Endothelial cell of umbilical vein (primary cell): Measurements from ENCODE around the gene LYVE1. TPM values are rescaled to one million over a fixed set of nuclear protein-coding genes. Genes with fewer than 3 reads are reported as not detected.

ENCODE experiments used
- BruUV-seq: library from RNA; stranded (reverse); fragments of 400-500 nt; replicated peaks from 2 replicates; lab custom pipeline; 2021; lab: Mats Ljungman, UMichigan
- CTCF ChIA-PET: fragments of 300-600, 350-600 bp; sonication (Branson Sonifier 250); formaldehyde crosslinking; loops from one replicate; lab custom pipeline; 2021; ENCODE audit warnings: antibody characterized with exemption, inconsistent platforms; lab: Charles Lee
- POLR2A ChIA-PET: fragments of 300-600, 350-600 bp; sonication (Branson Sonifier 250); formaldehyde crosslinking; loops from one replicate; lab custom pipeline; 2021; ENCODE audit warnings: antibody characterized with exemption, inconsistent platforms; lab: Charles Lee
- DNase-seq: peaks from one replicate; pipeline ENCODE4 v3.0.0-alpha.2; 2011; ENCODE audit warnings: low read depth, low spot score
- FAIRE-seq: peaks from 2 replicates; lab custom pipeline; 2011; peaks lifted over from hg19 to GRCh38; lab: Jason Lieb, UNC
- H2AFZ ChIP-seq: 2 replicates; pipeline ENCODE4 v1.6.0; 2012; ENCODE audit warnings: low read depth, low read length, control low read depth, inconsistent platforms
- H3K27ac ChIP-seq: 2 replicates; pipeline ENCODE4 v1.5.1; 2011; ENCODE audit warnings: low read depth, mild to moderate bottlenecking, control low read depth, low read length, moderate library complexity; ENCODE audit not compliant: insufficient read depth
- H3K27me3 ChIP-seq, 2 experiments: 2 replicates each; pipeline versions ENCODE4 v1.6.0 to v1.6.1; 2011; ENCODE audit warnings: low read length in 2 of 2, mixed read lengths in 1 of 2; ENCODE audit not compliant: control insufficient read depth in 2 of 2, insufficient read depth in 2 of 2
- H3K36me3 ChIP-seq, 2 experiments: 2 replicates in 1 of 2; 3 replicates in 1 of 2; pipeline ENCODE4 v1.5.1; 2011; ENCODE audit warnings: low read length in 2 of 2, mild to moderate bottlenecking in 1 of 2, moderate library complexity in 1 of 2; ENCODE audit not compliant: control insufficient read depth in 2 of 2, insufficient read depth in 2 of 2; ENCODE audit errors: extremely low read depth in 1 of 2
- H3K4me1 ChIP-seq: 3 replicates; pipeline ENCODE4 v1.5.1; 2011; ENCODE audit warnings: mild to moderate bottlenecking, low read length; ENCODE audit not compliant: control insufficient read depth, insufficient read depth; ENCODE audit errors: extremely low read depth
- H3K4me2 ChIP-seq: 2 replicates; pipeline ENCODE4 v1.6.1; 2011; ENCODE audit warnings: low read length, control low read depth, mixed read lengths; ENCODE audit not compliant: insufficient read depth
- H3K4me3 ChIP-seq, 3 experiments: fragments of 200-600 bp in 1 of 3; sonication (generic), shearing (Covaris generic) in 1 of 3; replicated peaks in 1 of 3; 2 replicates each; pipeline ENCODE4 v1.5.1; 2011 to 2016; ENCODE audit warnings: control low read depth in 3 of 3, low read length in 3 of 3, mild to moderate bottlenecking in 2 of 3, inconsistent platforms in 1 of 3, low read depth in 1 of 3, moderate library complexity in 1 of 3; ENCODE audit not compliant: insufficient read depth in 1 of 3
- H3K79me2 ChIP-seq: 2 replicates; pipeline ENCODE4 v1.6.0; 2012; ENCODE audit warnings: low read length, inconsistent platforms; ENCODE audit not compliant: control insufficient read depth, insufficient read depth
- H3K9ac ChIP-seq: replicated peaks from 2 replicates; pipeline ENCODE3; 2011; ENCODE audit warnings: low read length, control low read depth; ENCODE audit not compliant: insufficient read depth; ENCODE audit errors: extremely low read depth
- H3K9me1 ChIP-seq: replicated peaks from 3 replicates; pipeline ENCODE4 v1.6.0; 2011; ENCODE audit warnings: mild to moderate bottlenecking, low read length; ENCODE audit not compliant: control insufficient read depth, insufficient read depth; ENCODE audit errors: extremely low read depth
- H3K9me3 ChIP-seq: replicated peaks from 2 replicates; pipeline ENCODE4 v1.5.1; 2012; ENCODE audit warnings: low read length, inconsistent platforms; ENCODE audit not compliant: control insufficient read depth, insufficient read depth
- H4K20me1 ChIP-seq: replicated peaks from 2 replicates; pipeline ENCODE3; 2011; ENCODE audit warnings: mild to moderate bottlenecking, low read length; ENCODE audit not compliant: control insufficient read depth, insufficient read depth; ENCODE audit errors: extremely low read depth
- CTCF ChIP-seq, 2 donors: IDR thresholded peaks; 1 replicate in 1 of 2; 2 replicates in 1 of 2; pipeline ENCODE4 v1.5.1; 2011; ENCODE audit warnings: low read length in 2 of 2, mild to moderate bottlenecking in 2 of 2, moderate library complexity in 2 of 2, control low read depth in 1 of 2, inconsistent platforms in 1 of 2, low read depth in 1 of 2; ENCODE audit not compliant: insufficient read depth in 1 of 2; ENCODE audit errors: extremely low read depth in 1 of 2
- EZH2 ChIP-seq: IDR thresholded peaks from 2 replicates; pipeline ENCODE4 v1.6.1; 2012; ENCODE audit warnings: borderline replicate concordance, low read depth, mild to moderate bottlenecking, moderate library complexity, low read length, inconsistent platforms; ENCODE audit not compliant: severe bottlenecking
- FOS ChIP-seq: IDR thresholded peaks from 2 replicates; pipeline ENCODE4 v1.6.1; 2011; ENCODE audit warnings: mild to moderate bottlenecking, low read length, moderate library complexity, borderline replicate concordance; ENCODE audit not compliant: insufficient read depth
- GATA2 ChIP-seq: IDR thresholded peaks from 2 replicates; pipeline ENCODE4 v1.7.0; 2011; ENCODE audit warnings: low read depth, mild to moderate bottlenecking, moderate library complexity, mixed read lengths, low read length; ENCODE audit not compliant: insufficient read length, insufficient read depth
- JUN ChIP-seq: IDR thresholded peaks from 2 replicates; pipeline ENCODE4 v1.6.1; 2011; ENCODE audit warnings: borderline replicate concordance, low read depth; ENCODE audit not compliant: insufficient read length, insufficient read depth
- MAX ChIP-seq: IDR thresholded peaks from 2 replicates; pipeline ENCODE4 v1.6.1; 2011; ENCODE audit not compliant: insufficient read depth, insufficient read length
- MYC ChIP-seq: IDR thresholded peaks from one replicate; pipeline ENCODE4 v1.6.1; 2011; ENCODE audit warnings: mild to moderate bottlenecking, low read depth, low read length
- POLR2A ChIP-seq: IDR thresholded peaks from 2 replicates; pipeline ENCODE4 v1.6.1; 2012; ENCODE audit warnings: low read depth, mild to moderate bottlenecking, control low read depth, low read length
- POLR2AphosphoS5 ChIP-seq: IDR thresholded peaks from 2 replicates; pipeline ENCODE4 v1.6.1; 2012; ENCODE audit warnings: low read depth, mild to moderate bottlenecking, control low read depth, low read length, moderate library complexity; ENCODE audit not compliant: insufficient read depth
- dilution Hi-C: fragments of 300-500 bp; cut with MboI; formaldehyde crosslinking; loops from one replicate; pipeline ENCODE4 v1.15.0; 2019; ENCODE audit warnings: low sequenced_read_pairs; ENCODE audit not compliant: extremely low pct_ligation_motif_present
- intact Hi-C: fragments of 100-400 bp; cut with micrococcal nuclease; formaldehyde crosslinking; loops from one replicate; pipeline ENCODE4 v1.10.0; 2022
- polyA plus RNA-seq, 4 experiments: library from polyadenylated mRNA; depleted of rRNA in 3 of 4; stranded (reverse) in 3 of 4; unstranded in 1 of 4; fragments of >200 nt; gene quantifications; 2 replicates each; pipeline versions ENCODE4 v1.2.1 to v1.2.3, GENCODE V29; 2011 to 2012; ENCODE audit warnings: missing spikeins in 1 of 4
- total RNA-seq: library from RNA; stranded (reverse); gene quantifications from 2 replicates; pipeline ENCODE4 v1.2.3, GENCODE V29; 2021

Gene LYVE1
- total and polyA plus RNA-seq, 2 donors (not counting 3 experiments of a cell fraction or from before 2014, with no cell fraction given): 4.6 to 7.6 TPM

- DNase-seq (no peak), FAIRE-seq (no peak)
- no peak overlapping the region for H3K4me3 ChIP-seq
- no peak overlapping the region for H3K27ac ChIP-seq
- no peak overlapping the region for H2AFZ ChIP-seq
- no peak overlapping the region for H3K9ac ChIP-seq
- CTCF ChIA-PET: interaction anchor here (0.9 to 3.4 kb wide), 2 partner anchors 11 to 102 kb away, joined by 3 to 20 read pairs; partner anchors contain the start of gene RNF141
- no peaks in the 10 kb centered on the region for H4K20me1 ChIP-seq
- no peaks in the 10 kb centered on the region for H3K9me1 ChIP-seq
- intact Hi-C loops: no loop called here
- dilution Hi-C loops: no loop called here
- POLR2A ChIA-PET: no interaction called here
- no peak for TF ChIP-seq MYC
- no peak for TF ChIP-seq MAX
- TF ChIP-seq FOS: no peak
- no peak for TF ChIP-seq POLR2AphosphoS5
- TF ChIP-seq JUN: no peak
- no peak for TF ChIP-seq CTCF (IDR thresholded peaks at IDR 0.05; ENCODE audit: extremely low read depth in 1 of 2, insufficient read depth in 1 of 2, low read depth in 1 of 2, low read length in 2 of 2)
- TF ChIP-seq EZH2: no peak
- no peak for TF ChIP-seq POLR2A
- TF ChIP-seq GATA2: no peak
- no peaks in the 10 kb centered on the region for H3K27me3 ChIP-seq
- no TSS peak for BruUV-seq
- H3K4me2 ChIP-seq: no peak overlapping the region
- no peaks in the 10 kb centered on the region for H3K36me3 ChIP-seq
- H3K79me2 ChIP-seq: no peaks in the 10 kb centered on the region
- H3K9me3 ChIP-seq: no peaks in the 10 kb centered on the region
- no peaks in the 10 kb centered on the region for H3K4me1 ChIP-seq
Measured at GRCh38 chr11:10551845-10552352, 16.6 kb downstream of the LYVE1 start.
